ENCODE data around the gene UBN2. TPM values are rescaled to one million over a fixed set of nuclear protein-coding genes. Genes with fewer than 3 reads are reported as not detected.

The UBN2 gene
- 7.2 and 10.8 TPM in 2 replicates for total RNA-seq

GRCh38 chr7:139230774-139231512, at the start of gene UBN2:
Gene UBN2, plus strand, starts transcription at chr7:139231237. Its CDS starts 248 bp downstream, at chr7:139231485.

GRCh38 chr7:139341058-139341775, 110.2 kb downstream of the UBN2 start, which contains the start of gene FMC1:
Gene FMC1, plus strand, starts transcription at chr7:139341337. Its CDS starts 48 bp downstream, at chr7:139341385.

Other genes starting within 250 kb of the UBN2 start
- gene KIAA1549, start 249.8 kb upstream of the UBN2 start, total RNA-seq = under 0.01 and 2.2 TPM in 2 replicates
- 4.8 and 19.4 TPM in 2 replicates for gene ZC3HAV1L, start 195.2 kb upstream of the UBN2 start, total RNA-seq
- gene ZC3HAV1, start 121.5 kb upstream of the UBN2 start, total RNA-seq = 17.1 and 30.5 TPM in 2 replicates
- 3.1 and 9.2 TPM in 2 replicates for gene FMC1, start 110.1 kb downstream of the UBN2 start, total RNA-seq
- 75.5 and 85.0 TPM in 2 replicates for gene LUC7L2, start 128.7 kb downstream of the UBN2 start, total RNA-seq

Measured in nasal cavity respiratory epithelium epithelial cell of viscerocranial mucosa (primary cell).